Right kidney (tissue), 1 donor: ENCODE results near the gene NCKAP5L.
A peak's percentile ranks its signal among the peaks of the same experiment; 100 is the strongest.

Experiments
- DNase-seq: peaks from one replicate; pipeline ENCODE4 v3.0.0-alpha.2; 2016

Gene NCKAP5L

GRCh38 chr12:49825971-49826421, 2.2 kb downstream of the NCKAP5L start:
- DNase-seq: no peak

GRCh38 chr12:49825360-49825970, 2.7 kb downstream of the NCKAP5L start:
- no peak for DNase-seq

GRCh38 chr12:49824895-49825294, 3.3 kb downstream of the NCKAP5L start:
- DNase-seq: no peak

- DNase-seq: no peak
These were observed 3.8 kb downstream of the NCKAP5L start for GRCh38 chr12:49824416-49824815.

GRCh38 chr12:49823951-49824350, 4.3 kb downstream of the NCKAP5L start:
- DNase-seq: no peak

- no peak for DNase-seq
These were observed 4.9 kb downstream of the NCKAP5L start for GRCh38 chr12:49823350-49823749.

- no peak for DNase-seq
These were observed 6.6 kb downstream of the NCKAP5L start for GRCh38 chr12:49821373-49822287.

GRCh38 chr12:49819786-49820185, 8.4 kb downstream of the NCKAP5L start:
- DNase-seq: no peak

GRCh38 chr12:49818241-49818895, 9.8 kb downstream of the NCKAP5L start:
- no peak for DNase-seq

- no peak for DNase-seq
These were observed 15.1 kb downstream of the NCKAP5L start for GRCh38 chr12:49813131-49813530.

GRCh38 chr12:49811961-49812401, 16.2 kb downstream of the NCKAP5L start:
- no peak for DNase-seq

GRCh38 chr12:49811136-49811535, 17.1 kb downstream of the NCKAP5L start:
- DNase-seq: no peak

GRCh38 chr12:49809906-49810389, 18.3 kb downstream of the NCKAP5L start:
- DNase-seq: no peak

- peak; percentile 37 for DNase-seq
These were observed 18.8 kb downstream of the NCKAP5L start for GRCh38 chr12:49809381-49809905.

- DNase-seq: peak; percentile 54
These were observed 19.4 kb downstream of the NCKAP5L start for GRCh38 chr12:49808686-49809380.

GRCh38 chr12:49807991-49808580, 20.1 kb downstream of the NCKAP5L start:
- no peak for DNase-seq

GRCh38 chr12:49806877-49807276, 21.3 kb downstream of the NCKAP5L start:
- DNase-seq: no peak

- DNase-seq: no peak
These were observed 21.8 kb downstream of the NCKAP5L start for GRCh38 chr12:49806321-49806813.

- DNase-seq: no peak
These were observed 22.8 kb downstream of the NCKAP5L start for GRCh38 chr12:49805409-49805808.

GRCh38 chr12:49804821-49805220, 23.4 kb downstream of the NCKAP5L start:
- DNase-seq: no peak

- no peak for DNase-seq
These were observed 24.3 kb downstream of the NCKAP5L start for GRCh38 chr12:49803693-49804450.
